Mesenteric fat pad (tissue), 1 donor: ENCODE measurements around the gene DAB2. TPM values are rescaled to one million over a fixed set of nuclear protein-coding genes. Genes with fewer than 3 reads are reported as not detected.

Experiments used
- DNase-seq: peaks from one replicate; pipeline ENCODE4 v3.0.0-alpha.2; 2020; ENCODE audit warnings: low spot score
- long read RNA-seq: library from polyadenylated mRNA; unstranded; transcript quantifications from one replicate; pipeline ENCODE4 v2.0.0, GENCODE V29; 2020
- total RNA-seq: library from RNA; stranded (reverse); fragmentation: NEBNext Ultra II Directional; extraction: Animal tissue kit (Norgen Biotek cat#: 25700); gene quantifications from one replicate; pipeline ENCODE4 v1.2.1, GENCODE V29; 2021
- donor health status: DM: yes; HTN: yes; CAD: no.

DAB2 gene
- total RNA-seq: 221 TPM
- long read RNA-seq, full-length matches to known transcripts: 82 of 219 reads
- long read RNA-seq, partial matches to known transcripts: 103 of 219 reads
- long read RNA-seq, other reads (novel, unspliced or antisense): 34 of 219 reads

- DNase-seq: peak; percentile 93
Observed at GRCh38 chr5:39424736-39425637, at the start of gene DAB2. DAB2 (minus strand) TSS chr5:39424980; CDS start chr5:39394320, 30,660 bp downstream.

GRCh38 chr5:39473156-39473775, 48.5 kb upstream of the DAB2 start:
- no peak for DNase-seq

- no peak for DNase-seq
Observed at GRCh38 chr5:39471836-39472508, 47.2 kb upstream of the DAB2 start.

- no peak for DNase-seq
Observed at GRCh38 chr5:39470811-39471210, 46.0 kb upstream of the DAB2 start.

GRCh38 chr5:39469777-39470415, 45.1 kb upstream of the DAB2 start:
- DNase-seq: no peak

- no peak for DNase-seq
Observed at GRCh38 chr5:39469176-39469575, 44.4 kb upstream of the DAB2 start.

- no peak for DNase-seq
Observed at GRCh38 chr5:39466846-39467245, 42.1 kb upstream of the DAB2 start.

GRCh38 chr5:39465843-39466242, 41.1 kb upstream of the DAB2 start:
- no peak for DNase-seq

GRCh38 chr5:39465097-39465496, 40.3 kb upstream of the DAB2 start:
- DNase-seq: no peak

GRCh38 chr5:39464088-39464487, 39.3 kb upstream of the DAB2 start:
- no peak for DNase-seq

GRCh38 chr5:39462211-39462610, 37.4 kb upstream of the DAB2 start:
- no peak for DNase-seq

- DNase-seq: no peak
Observed at GRCh38 chr5:39461007-39461682, 36.4 kb upstream of the DAB2 start.

- no peak for DNase-seq
Observed at GRCh38 chr5:39459907-39460306, 35.1 kb upstream of the DAB2 start.

GRCh38 chr5:39459071-39459470, 34.3 kb upstream of the DAB2 start:
- no peak for DNase-seq

GRCh38 chr5:39455645-39456044, 30.9 kb upstream of the DAB2 start:
- no peak for DNase-seq

GRCh38 chr5:39453606-39454005, 28.8 kb upstream of the DAB2 start:
- no peak for DNase-seq

- no peak for DNase-seq
Observed at GRCh38 chr5:39452846-39453245, 28.1 kb upstream of the DAB2 start.

GRCh38 chr5:39451276-39451941, 26.6 kb upstream of the DAB2 start:
- no peak for DNase-seq

- DNase-seq: no peak
Observed at GRCh38 chr5:39450487-39450886, 25.7 kb upstream of the DAB2 start.

- DNase-seq: no peak
Observed at GRCh38 chr5:39449591-39449990, 24.8 kb upstream of the DAB2 start.
